K562 (cell line): ENCODE results near the gene GMPR. TPM values are rescaled to one million over a fixed set of nuclear protein-coding genes. Genes with fewer than 3 reads are reported as not detected.

Source experiments
- CTCF ChIP-seq, 3 experiments: IDR thresholded peaks in 2 of 3; conservative IDR thresholded peaks in 1 of 3; 2 replicates each; pipeline ENCODE4 v1.5.1; 2011 to 2012; ENCODE audit warnings: low read length in 3 of 3, mild to moderate bottlenecking in 3 of 3, control low read depth in 2 of 3, improper control_type of control experiment in 1 of 3, inconsistent platforms in 1 of 3, low read depth in 1 of 3, mixed read lengths in 1 of 3, moderate library complexity in 1 of 3; ENCODE audit not compliant: insufficient read depth in 2 of 3
- CTCFL ChIP-seq: IDR thresholded peaks from 2 replicates; pipeline ENCODE4 v1.6.1; 2011; ENCODE audit warnings: borderline replicate concordance, low read depth, mild to moderate bottlenecking, moderate library complexity, low read length; ENCODE audit not compliant: insufficient read depth, poor library complexity, severe bottlenecking
- FOXJ2 ChIP-seq: fragments of 200-800 bp; sonication (Bioruptor generic); IDR thresholded peaks from 2 replicates; pipeline ENCODE4 v1.6.1; 2016; ENCODE audit warnings: missing genetic modification characterization, missing compliant biosample characterization
- KLF16 ChIP-seq: IDR thresholded peaks from 2 replicates; pipeline ENCODE4 v1.6.1; 2016; ENCODE audit warnings: antibody characterized with exemption
- MEF2D ChIP-seq: conservative IDR thresholded peaks from 2 replicates; pipeline ENCODE4 v1.6.1; 2016; ENCODE audit warnings: low read depth, missing genetic modification characterization, missing compliant biosample characterization
- SPI1 ChIP-seq: IDR thresholded peaks from 2 replicates; pipeline ENCODE4 v1.6.1; 2011; ENCODE audit warnings: low read depth, low read length, control low read depth, borderline replicate concordance
- SRSF7 ChIP-seq: fragments of 200-400 bp; formaldehyde crosslinking; optimal IDR thresholded peaks from 2 replicates; pipeline ENCODE3; 2017; ENCODE audit warnings: mild to moderate bottlenecking, low read depth, low read length
- ZBTB7A ChIP-seq: IDR thresholded peaks from 2 replicates; pipeline ENCODE4 v1.6.1; 2011; ENCODE audit warnings: low read depth, mild to moderate bottlenecking, low read length, moderate library complexity, borderline replicate concordance; ENCODE audit not compliant: control insufficient read depth
- ZNF12 ChIP-seq: sonication (generic); formaldehyde crosslinking; IDR thresholded peaks from 2 replicates; pipeline ENCODE4 v1.4.0; 2020; ENCODE audit warnings: mild to moderate bottlenecking, missing genetic modification reagents
- ZNF253 ChIP-seq: fragments of 250-450 bp; sonication (Bioruptor Pico); conservative IDR thresholded peaks from 2 replicates; pipeline ENCODE4 v1.6.1; 2021; ENCODE audit warnings: mild to moderate bottlenecking
- ZNF740 ChIP-seq, 3 experiments: fragments of 200-800 bp in 1 of 3; sonication (Bioruptor generic) in 1 of 3; sonication (generic) in 1 of 3; formaldehyde crosslinking in 1 of 3; IDR thresholded peaks; 2 replicates each; pipeline versions ENCODE4 v1.6.1 to v1.8.0; 2016 to 2022; ENCODE audit warnings: mild to moderate bottlenecking in 2 of 3, missing compliant biosample characterization in 2 of 3, missing genetic modification characterization in 2 of 3, missing genetic modification reagents in 1 of 3
- polyA plus RNA-seq, 8 experiments: library from polyadenylated mRNA; depleted of rRNA in 4 of 8; stranded (reverse) in 5 of 8; unstranded in 3 of 8; fragments of >200 nt; fragmentation: Nextera tagmentation in 2 of 8; fragmentation: Illumina TruSeq in 1 of 8; extraction: Ambion mirVana in 2 of 8; extraction: Trizol in 1 of 8; gene quantifications; 2 replicates each; pipeline versions ENCODE4 v1.2.1 to v1.2.3, GENCODE V29; 2011 to 2014; ENCODE audit warnings: inconsistent platforms in 1 of 8, missing spikeins in 1 of 8
- total RNA-seq, 7 experiments: library from RNA; depleted of rRNA in 6 of 7; stranded (reverse); fragments of >200 nt in 6 of 7; fragmentation: Illumina TruSeq in 2 of 7; extraction: Trizol in 2 of 7; gene quantifications; 2 replicates each; pipeline versions ENCODE4 v1.2.1 to v1.2.3, GENCODE V29; 2011 to 2021; ENCODE audit warnings: low replicate concordance in 1 of 7
- TF ChIP-seq, protein P1 (sequence below), 2 experiments: IDR thresholded peaks; 2 replicates each; pipeline ENCODE4 v1.6.1; 2012; ENCODE audit warnings: improper control_type of control experiment in 2 of 2, low read depth in 2 of 2, low read length in 2 of 2, borderline replicate concordance in 1 of 2
- TF ChIP-seq, protein P2 (sequence below): fragments of 250-450 bp; sonication (Bioruptor Pico); IDR thresholded peaks from 2 replicates; pipeline ENCODE4 v1.5.0; 2021; ENCODE audit warnings: mild to moderate bottlenecking, moderate library complexity
- TF ChIP-seq, protein P3 (sequence below): IDR thresholded peaks from 2 replicates; pipeline ENCODE4 v1.6.1; 2014; ENCODE audit warnings: antibody characterized with exemption

The GMPR gene
- total and polyA plus RNA-seq, 9 of the 15 experiments (the other 6 are each of a cell fraction or from before 2014, with no cell fraction given) = 34.6 to 83.7 (median 49.8) TPM

DNA sequence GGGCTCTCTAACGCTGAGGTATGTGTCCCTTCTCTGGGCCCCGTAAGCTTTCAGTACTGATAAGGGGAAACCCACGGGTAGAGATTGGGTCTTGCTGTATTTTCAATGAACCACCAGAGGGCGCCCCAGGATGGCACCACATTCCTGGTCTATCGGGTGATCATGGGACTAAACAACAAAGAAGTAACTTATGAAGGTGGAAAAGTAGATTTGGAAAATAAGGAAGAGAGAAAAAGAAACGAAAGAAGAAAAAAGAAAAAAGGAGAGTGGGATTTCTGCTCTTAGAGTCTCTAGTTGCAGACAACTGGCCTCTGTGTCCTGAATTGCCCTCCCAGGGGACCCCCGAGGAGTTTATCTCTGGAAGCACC lies 93.8 kb downstream of the GMPR start (continued):
- TF ChIP-seq, protein P1, sequence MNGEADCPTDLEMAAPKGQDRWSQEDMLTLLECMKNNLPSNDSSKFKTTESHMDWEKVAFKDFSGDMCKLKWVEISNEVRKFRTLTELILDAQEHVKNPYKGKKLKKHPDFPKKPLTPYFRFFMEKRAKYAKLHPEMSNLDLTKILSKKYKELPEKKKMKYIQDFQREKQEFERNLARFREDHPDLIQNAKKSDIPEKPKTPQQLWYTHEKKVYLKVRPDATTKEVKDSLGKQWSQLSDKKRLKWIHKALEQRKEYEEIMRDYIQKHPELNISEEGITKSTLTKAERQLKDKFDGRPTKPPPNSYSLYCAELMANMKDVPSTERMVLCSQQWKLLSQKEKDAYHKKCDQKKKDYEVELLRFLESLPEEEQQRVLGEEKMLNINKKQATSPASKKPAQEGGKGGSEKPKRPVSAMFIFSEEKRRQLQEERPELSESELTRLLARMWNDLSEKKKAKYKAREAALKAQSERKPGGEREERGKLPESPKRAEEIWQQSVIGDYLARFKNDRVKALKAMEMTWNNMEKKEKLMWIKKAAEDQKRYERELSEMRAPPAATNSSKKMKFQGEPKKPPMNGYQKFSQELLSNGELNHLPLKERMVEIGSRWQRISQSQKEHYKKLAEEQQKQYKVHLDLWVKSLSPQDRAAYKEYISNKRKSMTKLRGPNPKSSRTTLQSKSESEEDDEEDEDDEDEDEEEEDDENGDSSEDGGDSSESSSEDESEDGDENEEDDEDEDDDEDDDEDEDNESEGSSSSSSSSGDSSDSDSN (IDR thresholded peaks at IDR 0.05; ENCODE audit: borderline replicate concordance in 1 of 2, low read depth in 2 of 2, low read length in 2 of 2) = no peak
- TF ChIP-seq ZNF740 (CRISPR knock-in tag; IDR thresholded peaks at IDR 0.05) (no peak), ZNF740 (tag; IDR thresholded peaks at IDR 0.05) (no peak), SPI1 (no peak), MEF2D (no peak), ZNF253 (no peak), KLF16 (peak; percentile 46; the same call in 1 of the 2 replicates), CTCFL (peak; percentile 12), CTCF (IDR thresholded peaks at IDR 0.05 in 2 of 3, conservative IDR thresholded peaks at IDR 0.05 in 1 of 3; ENCODE audit: insufficient read depth in 2 of 3, low read depth in 1 of 3, low read length in 3 of 3) (peak; percentile 94 to 99 (median 97)), ZNF12 (no peak), SRSF7 (no peak), FOXJ2 (tag) (peak; percentile 37; the same call in 1 of the 2 replicates), ZBTB7A (no peak)
- TF ChIP-seq, protein P2, sequence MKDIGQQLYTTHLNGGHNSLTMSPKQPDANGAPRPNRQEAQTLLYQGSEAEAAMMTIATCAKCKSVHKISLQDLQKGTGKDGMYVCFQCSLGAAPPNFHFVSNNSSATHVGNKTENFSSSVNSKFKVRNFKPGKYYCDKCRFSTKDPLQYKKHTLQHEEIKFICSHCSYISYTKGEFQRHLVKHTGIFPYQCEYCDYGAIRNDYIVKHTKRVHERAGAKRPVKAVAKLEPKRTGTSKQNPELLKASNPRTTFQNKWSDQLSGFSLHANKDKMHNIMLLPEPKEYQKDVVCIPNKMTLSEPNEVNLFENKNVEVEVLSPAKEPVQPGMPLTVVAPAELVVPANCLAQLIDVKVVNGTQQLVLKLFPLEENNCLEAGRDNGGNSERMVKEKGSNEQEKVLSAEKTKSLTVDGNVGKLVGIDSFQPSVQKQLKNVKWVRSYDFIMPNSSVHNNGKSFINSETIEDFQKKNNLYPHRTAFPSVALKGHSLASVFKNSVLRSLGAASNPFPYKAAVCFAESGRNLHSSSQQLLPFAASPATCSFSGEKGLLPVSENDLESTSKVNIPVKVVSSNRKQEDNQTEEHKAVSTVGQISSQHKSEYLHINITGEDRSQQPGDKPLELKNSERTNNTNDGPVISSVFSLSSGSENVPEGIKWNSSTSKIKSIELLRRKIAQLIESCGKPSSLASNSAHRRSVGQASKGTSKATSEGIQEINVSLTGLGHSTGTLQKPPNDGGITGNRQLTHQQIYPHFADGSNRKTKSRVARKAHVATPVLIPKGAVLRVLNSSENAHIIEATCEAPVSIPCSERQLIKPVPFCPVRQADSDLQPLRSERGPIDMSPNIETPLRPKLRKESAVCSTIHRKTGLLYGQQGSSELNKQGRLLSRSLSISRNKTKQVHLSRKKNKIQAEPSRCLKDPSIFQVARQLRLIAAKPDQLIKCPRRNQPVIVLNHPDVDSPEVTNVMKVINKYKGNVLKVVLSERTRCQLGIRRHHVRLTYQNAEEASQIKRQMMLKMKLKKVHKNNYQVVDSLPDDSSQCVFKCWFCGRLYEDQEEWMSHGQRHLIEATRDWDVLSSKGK (CRISPR knock-in tag) = no peak
- TF ChIP-seq, protein P3, sequence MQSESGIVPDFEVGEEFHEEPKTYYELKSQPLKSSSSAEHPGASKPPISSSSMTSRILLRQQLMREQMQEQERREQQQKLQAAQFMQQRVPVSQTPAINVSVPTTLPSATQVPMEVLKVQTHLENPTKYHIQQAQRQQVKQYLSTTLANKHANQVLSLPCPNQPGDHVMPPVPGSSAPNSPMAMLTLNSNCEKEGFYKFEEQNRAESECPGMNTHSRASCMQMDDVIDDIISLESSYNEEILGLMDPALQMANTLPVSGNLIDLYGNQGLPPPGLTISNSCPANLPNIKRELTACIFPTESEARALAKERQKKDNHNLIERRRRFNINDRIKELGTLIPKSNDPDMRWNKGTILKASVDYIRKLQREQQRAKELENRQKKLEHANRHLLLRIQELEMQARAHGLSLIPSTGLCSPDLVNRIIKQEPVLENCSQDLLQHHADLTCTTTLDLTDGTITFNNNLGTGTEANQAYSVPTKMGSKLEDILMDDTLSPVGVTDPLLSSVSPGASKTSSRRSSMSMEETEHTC = peak; percentile 92
